GM12872 (cell line): ENCODE data around the gene FAM120A.

Experiments used
- CTCF ChIP-seq: IDR thresholded peaks from 3 replicates; pipeline ENCODE4 v1.5.1; 2011; ENCODE audit warnings: low read depth, mild to moderate bottlenecking, low read length, moderate library complexity; ENCODE audit not compliant: insufficient read depth

Gene FAM120A

GRCh38 chr9:93541581-93542349, 90.3 kb downstream of the FAM120A start:
- TF ChIP-seq CTCF: no peak

GRCh38 chr9:93543117-93543516, 91.6 kb downstream of the FAM120A start:
- no peak for TF ChIP-seq CTCF

GRCh38 chr9:93546356-93546755, 94.9 kb downstream of the FAM120A start:
- TF ChIP-seq CTCF: no peak

- TF ChIP-seq CTCF: no peak
Observed at GRCh38 chr9:93549611-93550010, 98.1 kb downstream of the FAM120A start.

- TF ChIP-seq CTCF: no peak
Observed at GRCh38 chr9:93552923-93553322, 101.4 kb downstream of the FAM120A start.

- no peak for TF ChIP-seq CTCF
Observed at GRCh38 chr9:93555370-93555769, 103.9 kb downstream of the FAM120A start.

- TF ChIP-seq CTCF: no peak
Observed at GRCh38 chr9:93557366-93558137, 106.1 kb downstream of the FAM120A start.
